HEK293 (cell line): Measurements from ENCODE around the gene GLG1.

Experiments used
- GFI1B ChIP-seq: fragments of 450-650 bp; formaldehyde crosslinking; IDR thresholded peaks from 2 replicates; pipeline ENCODE4 v1.5.1; 2016; ENCODE audit warnings: missing biosample characterization, missing genetic modification characterization
- HIC1 ChIP-seq: fragments of 450-650 bp; formaldehyde crosslinking; IDR thresholded peaks from 2 replicates; pipeline ENCODE4 v1.5.1; 2016; ENCODE audit warnings: missing biosample characterization, missing genetic modification characterization
- HOXC10 ChIP-seq: sonication (generic); formaldehyde crosslinking; IDR thresholded peaks from 2 replicates; pipeline ENCODE4 v1.8.1; 2023; ENCODE audit warnings: mild to moderate bottlenecking, missing genetic modification reagents
- KLF1 ChIP-seq: fragments of 450-650 bp; formaldehyde crosslinking; IDR thresholded peaks from 2 replicates; pipeline ENCODE4 v1.5.1; 2016; ENCODE audit warnings: missing biosample characterization, missing genetic modification characterization
- KLF8 ChIP-seq: fragments of 450-650 bp; formaldehyde crosslinking; IDR thresholded peaks from 2 replicates; pipeline ENCODE4 v1.5.1; 2016; ENCODE audit warnings: missing biosample characterization, missing genetic modification characterization
- PRDM1 ChIP-seq: fragments of 450-650 bp; formaldehyde crosslinking; IDR thresholded peaks from 2 replicates; pipeline ENCODE4; 2016; ENCODE audit warnings: missing biosample characterization, missing genetic modification characterization
- SCRT2 ChIP-seq: fragments of 450-650 bp; formaldehyde crosslinking; IDR thresholded peaks from 2 replicates; pipeline ENCODE4 v1.5.1; 2016; ENCODE audit warnings: missing biosample characterization, missing genetic modification characterization
- SETDB1 ChIP-seq: IDR thresholded peaks from one replicate; pipeline ENCODE4 v1.6.1; 2017; ENCODE audit warnings: mild to moderate bottlenecking, low read length, moderate library complexity, mixed read lengths; ENCODE audit not compliant: insufficient read length
- SP2 ChIP-seq: fragments of 450-650 bp; formaldehyde crosslinking; IDR thresholded peaks from 2 replicates; pipeline ENCODE4 v1.5.1; 2016; ENCODE audit warnings: missing biosample characterization, missing genetic modification characterization
- WT1 ChIP-seq: fragments of 450-650 bp; formaldehyde crosslinking; IDR thresholded peaks from 2 replicates; pipeline ENCODE4 v1.5.1; 2016; ENCODE audit warnings: missing biosample characterization, missing genetic modification characterization
- YY1 ChIP-seq: fragments of 450-650 bp; formaldehyde crosslinking; IDR thresholded peaks from 2 replicates; pipeline ENCODE4 v1.5.1; 2018; ENCODE audit warnings: missing biosample characterization, missing genetic modification characterization
- ZNF138 ChIP-seq: fragments of 450-650 bp; formaldehyde crosslinking; IDR thresholded peaks from 2 replicates; pipeline ENCODE4 v1.5.1; 2016; ENCODE audit warnings: missing biosample characterization, missing genetic modification characterization, borderline replicate concordance
- ZNF146 ChIP-seq: fragments of 450-650 bp; formaldehyde crosslinking; IDR thresholded peaks from 2 replicates; pipeline ENCODE4 v1.5.1; 2016; ENCODE audit warnings: missing biosample characterization, missing genetic modification characterization
- ZNF214 ChIP-seq: fragments of 450-650 bp; formaldehyde crosslinking; IDR thresholded peaks from 2 replicates; pipeline ENCODE4 v1.5.1; 2017; ENCODE audit warnings: missing biosample characterization, mild to moderate bottlenecking, missing genetic modification characterization, borderline replicate concordance
- ZNF221 ChIP-seq: fragments of 450-650 bp; formaldehyde crosslinking; IDR thresholded peaks from 2 replicates; pipeline ENCODE4 v1.5.1; 2017; ENCODE audit warnings: missing biosample characterization, missing genetic modification characterization, borderline replicate concordance
- ZNF23 ChIP-seq: fragments of 450-650 bp; formaldehyde crosslinking; IDR thresholded peaks from 2 replicates; pipeline ENCODE4 v1.5.1; 2016; ENCODE audit warnings: missing biosample characterization, missing genetic modification characterization, borderline replicate concordance
- ZNF311 ChIP-seq: fragments of 450-650 bp; formaldehyde crosslinking; IDR thresholded peaks from 2 replicates; pipeline ENCODE4 v1.5.1; 2017; ENCODE audit warnings: missing biosample characterization, missing genetic modification characterization, borderline replicate concordance
- ZNF335 ChIP-seq: fragments of 450-650 bp; formaldehyde crosslinking; conservative IDR thresholded peaks from 2 replicates; pipeline ENCODE4 v1.5.1; 2016; ENCODE audit warnings: missing biosample characterization, missing genetic modification characterization
- ZNF350 ChIP-seq: fragments of 450-650 bp; formaldehyde crosslinking; IDR thresholded peaks from 2 replicates; pipeline ENCODE4 v1.5.0; 2017; ENCODE audit warnings: missing biosample characterization, mild to moderate bottlenecking, missing genetic modification characterization
- ZNF354C ChIP-seq: fragments of 450-650 bp; formaldehyde crosslinking; IDR thresholded peaks from 2 replicates; pipeline ENCODE4 v1.5.1; 2016; ENCODE audit warnings: missing biosample characterization, missing genetic modification characterization, low read depth, borderline replicate concordance
- ZNF426 ChIP-seq: fragments of 450-650 bp; formaldehyde crosslinking; IDR thresholded peaks from 2 replicates; pipeline ENCODE4 v1.5.1; 2017; ENCODE audit warnings: missing biosample characterization, missing genetic modification characterization, mild to moderate bottlenecking, inconsistent platforms, moderate library complexity
- ZNF518A ChIP-seq: fragments of 450-650 bp; formaldehyde crosslinking; conservative IDR thresholded peaks from 2 replicates; pipeline ENCODE4 v1.5.1; 2016; ENCODE audit warnings: low read depth, missing biosample characterization, missing genetic modification characterization
- ZNF530 ChIP-seq: fragments of 450-650 bp; formaldehyde crosslinking; IDR thresholded peaks from 2 replicates; pipeline ENCODE4 v1.5.1; 2016; ENCODE audit warnings: low read depth, missing biosample characterization, missing genetic modification characterization
- ZNF580 ChIP-seq: fragments of 450-650 bp; formaldehyde crosslinking; IDR thresholded peaks from 2 replicates; pipeline ENCODE4 v1.5.1; 2016; ENCODE audit warnings: missing biosample characterization, missing genetic modification characterization
- ZNF610 ChIP-seq: fragments of 450-650 bp; formaldehyde crosslinking; IDR thresholded peaks from 2 replicates; pipeline ENCODE4 v1.5.1; 2016; ENCODE audit warnings: missing biosample characterization, missing genetic modification characterization, borderline replicate concordance
- ZNF623 ChIP-seq: fragments of 450-650 bp; formaldehyde crosslinking; IDR thresholded peaks from 2 replicates; pipeline ENCODE4 v1.5.1; 2016; ENCODE audit warnings: missing biosample characterization, missing genetic modification characterization
- ZNF658 ChIP-seq: fragments of 450-650 bp; formaldehyde crosslinking; IDR thresholded peaks from 2 replicates; pipeline ENCODE4; 2016; ENCODE audit warnings: missing biosample characterization, missing genetic modification characterization
- ZNF660 ChIP-seq: fragments of 450-650 bp; IDR thresholded peaks from 2 replicates; pipeline ENCODE4 v1.5.1; 2018; ENCODE audit warnings: missing biosample characterization, mild to moderate bottlenecking, missing genetic modification characterization
- ZNF701 ChIP-seq: fragments of 450-650 bp; formaldehyde crosslinking; IDR thresholded peaks from 2 replicates; pipeline ENCODE4 v1.5.1; 2016; ENCODE audit warnings: missing biosample characterization, missing genetic modification characterization
- ZNF747 ChIP-seq: fragments of 450-650 bp; formaldehyde crosslinking; IDR thresholded peaks from 2 replicates; pipeline ENCODE4 v1.5.1; 2016; ENCODE audit warnings: missing biosample characterization, missing genetic modification characterization
- ZNF830 ChIP-seq: fragments of 450-650 bp; IDR thresholded peaks from 2 replicates; pipeline ENCODE4 v1.5.0; 2018; ENCODE audit warnings: missing biosample characterization, missing genetic modification characterization, low read depth, mild to moderate bottlenecking, moderate library complexity
- ZSCAN16 ChIP-seq: fragments of 450-650 bp; formaldehyde crosslinking; IDR thresholded peaks from 2 replicates; pipeline ENCODE4 v1.5.1; 2016; ENCODE audit warnings: missing biosample characterization, missing genetic modification characterization
- ZSCAN5A ChIP-seq: fragments of 450-650 bp; formaldehyde crosslinking; IDR thresholded peaks from 2 replicates; pipeline ENCODE4 v1.5.1; 2016; ENCODE audit warnings: missing biosample characterization, missing genetic modification characterization

GLG1 gene

GRCh38 chr16:74606521-74607309, at the start of gene GLG1 (continued):
- TF ChIP-seq ZNF623 (tag by site-specific recombination) (no peak), ZNF660 (peak; percentile 21; the same call in 1 of the 2 replicates), ZNF580 (tag by site-specific recombination) (no peak; the same call in 1 of the 2 replicates), SETDB1 (no peak), ZNF530 (tag by site-specific recombination) (no peak), KLF8 (tag by site-specific recombination) (0 out of 2 replicates have a peak, but pooled peaks have one; percentile 51), SP2 (tag by site-specific recombination) (peak; percentile 61), ZNF335 (tag by site-specific recombination) (peak; percentile 85), ZNF23 (tag by site-specific recombination) (no peak), ZSCAN16 (tag by site-specific recombination) (no peak), ZNF350 (tag by site-specific recombination) (no peak), ZNF701 (tag by site-specific recombination) (no peak), ZNF426 (tag by site-specific recombination) (no peak), ZNF610 (no peak), GFI1B (no peak), ZNF747 (tag by site-specific recombination) (no peak), ZNF518A (tag by site-specific recombination) (no peak), ZNF214 (tag by site-specific recombination) (no peak), ZNF658 (tag by site-specific recombination) (no peak), HIC1 (no peak), YY1 (tag by site-specific recombination) (peak; percentile 68), ZNF311 (tag by site-specific recombination) (no peak), ZNF138 (tag by site-specific recombination) (0 out of 2 replicates have a peak, but pooled peaks have one; percentile 28), ZNF354C (no peak), ZNF221 (tag by site-specific recombination) (no peak), KLF1 (tag by site-specific recombination) (peak; percentile 85), ZNF830 (tag by site-specific recombination) (no peak), ZNF146 (tag by site-specific recombination) (no peak), SCRT2 (peak; percentile 98), HOXC10 (CRISPR knock-in tag) (no peak), WT1 (0 out of 2 replicates have a peak, but pooled peaks have one; percentile 29), ZSCAN5A (tag by site-specific recombination) (0 out of 2 replicates have a peak, but pooled peaks have one; percentile 28), PRDM1 (tag by site-specific recombination) (peak; percentile 34)
